Measurements from ENCODE around the gene RPL36A. TPM values are rescaled to one million over a fixed set of nuclear protein-coding genes. Genes with fewer than 3 reads are reported as not detected.

RPL36A gene
- total RNA-seq, 4 donors from 2014 or later = 706 to 2,007 (median 1,553) TPM

GRCh38 chrX:101408532-101408841 lies 17.7 kb downstream of the RPL36A start:
- intact Hi-C loops (cut with DNase I) = no loop called here
- peak in 1 of 6 experiments; percentile 4 for TF ChIP-seq CTCF (IDR thresholded peaks at IDR 0.05)
- TF ChIP-seq POLR2A (IDR thresholded peaks at IDR 0.05) = no peak
- Histone ChIP-seq H3K4me1 (peaks cover 0 to 55% (median 0%) of the 10 kb centered on the region in 3 donors), H3K9me3 (no peaks in the 10 kb centered on the region), H3K27ac (peak overlapping the region; percentile 90 to 96 (median 94)), H3K4me3 (peak overlapping the region; percentile 43 to 68 (median 60)), H3K36me3 (peaks cover 0 to 20% (median 0%) of the 10 kb centered on the region in 3 donors), H3K27me3 (no peaks in the 10 kb centered on the region)
- DNase-seq = no peak
- WGBS, 2 donors = 0 to 21% methylated on average over 2 to 7 of the region's 8 CpGs

- 0 to 45% methylated on average over 5 of the region's 6 CpGs for WGBS, 2 donors
- intact Hi-C loops (cut with DNase I) = no loop called here
Observed at GRCh38 chrX:101409043-101409442, 18.2 kb downstream of the RPL36A start.

GRCh38 chrX:101410461-101410860 lies 19.6 kb downstream of the RPL36A start:
- TF ChIP-seq POLR2A (IDR thresholded peaks at IDR 0.05) (no peak), CTCF (IDR thresholded peaks at IDR 0.05) (no peak)
- Histone ChIP-seq H3K4me3 (peak overlapping the region in 1 of 4 donors; percentile 16), H3K4me1 (peaks cover 0 to 59% (median 0%) of the 10 kb centered on the region in 3 donors), H3K27ac (peak overlapping the region in 1 of 4 donors; percentile 96), H3K36me3 (peaks cover 0 to 26% (median 0%) of the 10 kb centered on the region in 3 donors), H3K9me3 (no peaks in the 10 kb centered on the region), H3K27me3 (no peaks in the 10 kb centered on the region)
- DNase-seq = no peak
- intact Hi-C loops (cut with DNase I) = loop anchor here (10.0 kb wide), 1 partner anchor 184 kb away; no protein-coding TSS in a partner anchor
- 24 to 36% methylated on average over 7 of the region's 7 CpGs for WGBS, 2 donors

More at GRCh38 chrX:101409043-101409442, 18.2 kb downstream of the RPL36A start:
- peak overlapping the region; percentile 90 to 96 (median 94) for H3K27ac ChIP-seq
- peak overlapping the region; percentile 43 to 68 (median 60) for H3K4me3 ChIP-seq
- H3K27me3 ChIP-seq = no peaks in the 10 kb centered on the region
- no peaks in the 10 kb centered on the region for H3K9me3 ChIP-seq
- TF ChIP-seq CTCF (IDR thresholded peaks at IDR 0.05) (no peak), POLR2A (IDR thresholded peaks at IDR 0.05) (no peak)
- H3K36me3 ChIP-seq = peaks cover 0 to 25% (median 0%) of the 10 kb centered on the region in 3 donors
- DNase-seq = no peak
- H3K4me1 ChIP-seq = peaks cover 0 to 55% (median 0%) of the 10 kb centered on the region in 3 donors

- Histone ChIP-seq H3K27me3 (no peaks in the 10 kb centered on the region), H3K4me3 (no peak overlapping the region), H3K27ac (no peak overlapping the region), H3K4me1 (peaks cover 0 to 57% (median 0%) of the 10 kb centered on the region in 3 donors), H3K36me3 (peaks cover 0 to 26% (median 0%) of the 10 kb centered on the region in 3 donors), H3K9me3 (no peaks in the 10 kb centered on the region)
- no peak for TF ChIP-seq CTCF (IDR thresholded peaks at IDR 0.05)
- no peak for TF ChIP-seq POLR2A (IDR thresholded peaks at IDR 0.05)
- no peak for DNase-seq
- intact Hi-C loops (cut with DNase I) = loop anchor here (10.0 kb wide), 1 partner anchor 183 kb away; no protein-coding TSS in a partner anchor
- 82 to 85% methylated on average over 5 to 9 of the region's 10 CpGs for WGBS, 2 donors
Observed at GRCh38 chrX:101411984-101412383, 21.2 kb downstream of the RPL36A start.

- DNase-seq = no peak
- Histone ChIP-seq H3K27ac (peak overlapping the region in 3 of 4 donors; percentile 24 to 74 (median 44)), H3K9me3 (no peaks in the 10 kb centered on the region), H3K36me3 (peaks cover 0 to 26% (median 0%) of the 10 kb centered on the region in 3 donors), H3K27me3 (no peaks in the 10 kb centered on the region), H3K4me1 (peaks cover 0 to 61% (median 3%) of the 10 kb centered on the region in 3 donors), H3K4me3 (no peak overlapping the region)
- intact Hi-C loops (cut with DNase I) = loop anchor here (10.0 kb wide), 1 partner anchor 179 kb away; no protein-coding TSS in a partner anchor
- no peak for TF ChIP-seq POLR2A (IDR thresholded peaks at IDR 0.05)
- peak; percentile 52 to 77 (median 68) for TF ChIP-seq CTCF (IDR thresholded peaks at IDR 0.05)
- 27 to 43% methylated on average over 2 to 11 of the region's 12 CpGs for WGBS, 2 donors
Observed at GRCh38 chrX:101415180-101416145, 24.7 kb downstream of the RPL36A start.

All from esophagus squamous epithelium (tissue), 5 donors.